GM10266 (cell line): ENCODE data around the gene NOL3.

Experiments
- DNase-seq: peaks from one replicate; pipeline ENCODE4 v3.0.0; 2012; ENCODE audit errors: extremely low spot score
- CTCF ChIP-seq: IDR thresholded peaks from 2 replicates; pipeline ENCODE4 v1.5.1; 2012; ENCODE audit warnings: mild to moderate bottlenecking, low read depth; ENCODE audit not compliant: control insufficient read depth, insufficient read depth; ENCODE audit errors: missing control alignments

Gene NOL3

DNA sequence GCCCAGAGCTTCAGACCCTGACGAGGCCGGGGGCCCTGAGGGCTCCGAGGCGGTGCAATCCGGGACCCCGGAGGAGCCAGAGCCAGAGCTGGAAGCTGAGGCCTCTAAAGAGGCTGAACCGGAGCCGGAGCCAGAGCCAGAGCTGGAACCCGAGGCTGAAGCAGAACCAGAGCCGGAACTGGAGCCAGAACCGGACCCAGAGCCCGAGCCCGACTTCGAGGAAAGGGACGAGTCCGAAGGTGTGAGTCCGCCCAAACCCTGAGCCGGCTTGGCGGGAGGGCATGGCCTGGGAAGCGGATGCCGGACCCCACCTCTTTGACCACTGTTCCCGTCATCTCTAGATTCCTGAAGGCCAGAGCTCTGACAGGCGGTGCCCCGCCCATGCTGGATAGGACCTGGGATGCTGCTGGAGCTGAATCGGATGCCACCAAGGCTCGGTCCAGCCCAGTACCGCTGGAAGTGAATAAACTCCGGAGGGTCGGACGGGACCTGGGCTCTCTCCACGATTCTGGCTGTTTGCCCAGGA is 4.4 kb downstream of the NOL3 start:
- DNase-seq, result no peak
- no peak for TF ChIP-seq CTCF

DNA sequence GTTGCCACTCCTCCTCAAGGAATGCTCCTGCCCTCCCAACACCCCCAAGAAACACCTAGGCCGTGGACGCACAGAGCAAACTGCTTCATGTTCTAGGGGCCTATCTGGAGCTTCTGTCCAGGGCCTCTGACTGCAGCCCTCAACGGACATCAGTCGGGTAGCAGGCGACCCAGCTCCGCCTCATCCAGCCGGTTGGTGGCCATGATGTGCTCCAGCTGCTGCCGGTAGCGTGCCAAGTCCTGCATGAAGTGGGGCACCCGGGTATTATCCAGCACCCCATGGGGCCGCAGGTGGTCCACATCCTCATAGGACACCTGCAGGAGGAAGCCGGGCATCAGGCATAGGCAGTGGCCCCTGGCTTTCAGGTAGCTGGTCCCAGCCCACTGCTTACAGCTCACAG is 6.3 kb downstream of the NOL3 start:
- TF ChIP-seq CTCF, result no peak
- no peak for DNase-seq

DNA sequence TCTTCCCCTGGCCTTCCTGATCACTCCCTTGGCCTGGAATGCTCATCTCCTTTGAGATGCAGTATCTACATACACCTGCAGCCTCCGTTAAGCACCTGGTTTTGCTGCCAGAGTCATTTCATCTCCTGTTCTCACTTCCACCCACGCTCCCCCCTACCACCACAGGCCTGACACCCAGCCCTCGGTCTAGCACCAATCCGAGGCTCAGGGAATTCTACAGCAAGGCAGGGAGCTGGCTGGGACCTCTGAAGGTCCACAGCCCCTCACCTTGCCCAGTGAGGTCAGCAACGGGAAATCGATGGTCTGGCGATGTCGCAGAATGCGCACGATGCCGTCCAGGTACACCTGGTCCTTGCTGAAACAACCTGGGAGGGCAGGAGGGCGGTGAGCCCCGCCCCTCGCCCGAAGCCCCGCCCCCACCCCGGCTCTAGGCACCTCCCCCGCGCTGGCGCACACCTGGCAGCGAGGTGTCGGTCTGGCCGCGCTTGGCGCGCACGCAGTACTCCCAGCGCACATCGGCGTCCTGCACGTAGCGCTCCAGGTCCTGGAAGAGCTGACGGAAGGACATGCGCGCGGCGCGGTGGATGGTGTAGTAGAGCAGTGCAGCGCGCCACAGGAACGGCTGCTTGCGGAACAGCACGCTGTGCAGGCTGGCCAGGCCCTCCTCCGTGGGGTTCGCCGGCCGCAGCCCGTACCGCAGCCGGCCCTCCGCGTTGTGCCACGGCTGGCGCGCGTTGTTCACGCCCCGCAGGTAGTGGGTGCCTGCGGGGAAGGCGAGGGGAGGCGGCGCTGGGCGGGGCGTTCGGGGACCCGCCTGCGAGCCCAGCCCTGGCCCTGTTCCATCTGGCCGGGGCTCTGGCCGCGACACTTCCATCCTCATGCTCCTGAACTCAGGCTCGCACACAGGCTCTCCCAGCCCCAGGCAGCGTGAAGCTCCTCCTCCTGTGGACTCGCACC is 7.7 kb downstream of the NOL3 start:
- TF ChIP-seq CTCF, result no peak
- no peak for DNase-seq

DNA sequence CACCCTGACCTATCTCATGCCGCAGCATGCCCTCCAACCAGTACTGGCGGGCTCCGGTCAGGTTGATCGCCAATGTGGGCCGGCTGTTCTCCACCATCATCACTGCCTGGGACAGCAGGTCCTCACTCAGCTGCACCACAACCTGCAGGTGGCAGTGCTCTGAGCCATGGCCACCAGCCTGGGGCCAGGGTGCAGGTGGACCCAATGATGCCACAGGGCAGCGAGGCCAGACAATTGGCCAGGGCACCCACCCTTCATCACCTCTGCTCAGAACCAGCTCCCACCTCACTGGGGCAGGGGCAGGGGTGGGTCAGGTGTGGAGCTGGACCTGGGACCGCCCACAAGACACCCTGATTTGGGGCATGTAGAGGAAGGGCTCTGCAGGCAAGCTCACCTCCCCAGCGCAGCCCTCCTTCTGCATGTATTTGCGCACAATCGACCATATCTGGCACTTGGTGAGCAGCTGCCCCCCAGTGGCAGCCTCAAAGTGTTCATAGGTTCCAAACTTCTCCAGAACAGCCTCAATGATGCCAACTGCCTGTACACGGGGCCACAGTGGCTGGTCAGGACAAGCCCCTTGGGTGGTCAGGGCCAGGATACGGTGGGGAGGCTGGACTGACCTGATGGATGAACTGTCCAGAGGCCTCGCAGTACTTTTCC is 9.2 kb downstream of the NOL3 start:
- DNase-seq, result no peak
- TF ChIP-seq CTCF, result peak; percentile 30

DNA sequence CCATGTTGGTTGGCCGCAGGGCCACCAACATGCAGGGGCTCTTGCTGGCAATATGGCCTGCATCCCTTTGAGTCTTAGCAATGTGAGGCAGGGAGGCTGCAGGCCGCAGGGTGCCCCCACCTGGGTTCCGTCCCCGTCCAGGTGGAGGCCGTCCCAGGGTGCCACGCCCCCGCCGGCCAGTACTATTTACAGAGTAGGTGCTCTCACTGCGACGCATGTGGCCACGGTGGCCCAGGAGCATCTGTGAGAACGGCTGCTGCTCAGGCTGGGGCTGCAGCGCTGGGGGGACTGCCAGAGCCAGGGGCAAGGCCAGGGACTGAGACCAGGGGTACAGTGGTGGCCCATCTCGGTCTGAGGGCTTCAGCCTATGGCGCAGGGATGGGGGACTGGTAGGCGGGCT is 9.8 kb downstream of the NOL3 start:
- DNase-seq, result no peak
- no peak for TF ChIP-seq CTCF

DNA sequence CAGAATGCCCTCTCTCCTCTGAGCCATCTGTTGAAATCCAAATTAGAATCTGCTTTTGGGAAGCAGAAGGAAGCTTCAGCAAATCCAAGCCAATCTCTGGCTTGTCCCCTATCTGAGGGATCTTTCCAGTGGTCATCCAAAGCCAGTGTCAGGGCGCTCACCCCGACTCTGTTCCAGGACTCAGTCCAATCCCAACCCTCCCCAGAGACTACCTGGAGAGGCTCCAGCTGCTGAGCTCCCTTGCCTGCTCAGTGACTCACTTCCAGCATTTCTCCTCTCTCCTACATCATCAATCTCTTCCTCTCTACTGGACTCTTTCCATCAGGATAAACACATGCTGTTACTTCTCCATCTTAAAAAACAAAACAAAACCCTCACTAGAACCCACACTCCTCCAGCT is 11.0 kb downstream of the NOL3 start:
- TF ChIP-seq CTCF, result no peak
- no peak for DNase-seq

DNA sequence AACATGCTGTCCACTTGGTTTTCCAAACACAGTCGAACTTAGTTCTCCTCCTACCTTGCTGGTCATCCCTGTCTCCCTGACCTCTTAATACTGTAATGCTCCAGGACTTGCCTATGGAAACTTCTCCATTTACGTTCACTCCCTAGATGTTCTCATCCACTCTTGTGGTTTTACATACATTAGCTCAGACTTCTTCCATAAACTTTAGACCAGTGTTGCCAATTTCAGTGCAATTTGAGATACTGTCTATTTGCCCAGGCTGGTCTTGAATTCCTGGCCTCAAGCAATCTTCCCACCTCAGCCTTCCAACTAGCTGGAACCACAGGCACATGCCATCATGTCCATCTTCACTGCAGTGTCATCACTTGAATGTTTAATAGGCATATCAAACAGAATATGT is 11.9 kb downstream of the NOL3 start:
- TF ChIP-seq CTCF, result no peak
- no peak for DNase-seq
